Measurements from ENCODE around the gene P2RX4.
"Not testable (repeated sequence)": the region's sequence is repeated elsewhere in the genome, so short reads cannot be mapped to it uniquely, and the experiment has no call there.

The P2RX4 gene

GRCh38 chr12:121223292-121224285, 13.7 kb downstream of the P2RX4 start:
- DNase-seq, result no peak

- DNase-seq, result no peak
These were observed 14.7 kb downstream of the P2RX4 start for GRCh38 chr12:121224591-121224990.

DNA sequence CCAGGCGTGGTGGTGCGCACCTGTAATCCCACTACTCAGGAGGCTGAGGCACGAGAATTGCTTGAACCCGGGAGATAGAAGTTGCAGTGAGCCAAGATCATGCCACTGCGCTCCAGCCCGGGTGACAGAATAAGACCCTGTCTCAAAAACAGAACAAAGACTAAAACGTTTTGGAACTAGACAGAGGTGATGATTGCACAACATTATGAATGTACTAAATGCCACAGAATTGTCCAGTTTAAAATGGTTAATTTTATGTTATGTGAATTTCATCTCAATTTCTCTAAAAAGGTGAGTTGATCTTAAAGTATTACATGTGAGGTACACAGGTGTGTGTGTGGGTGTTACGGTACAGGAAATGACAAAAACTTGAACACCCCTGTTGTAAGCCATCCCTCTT, 16.5 kb downstream of the P2RX4 start:
- no peak for DNase-seq

DNA sequence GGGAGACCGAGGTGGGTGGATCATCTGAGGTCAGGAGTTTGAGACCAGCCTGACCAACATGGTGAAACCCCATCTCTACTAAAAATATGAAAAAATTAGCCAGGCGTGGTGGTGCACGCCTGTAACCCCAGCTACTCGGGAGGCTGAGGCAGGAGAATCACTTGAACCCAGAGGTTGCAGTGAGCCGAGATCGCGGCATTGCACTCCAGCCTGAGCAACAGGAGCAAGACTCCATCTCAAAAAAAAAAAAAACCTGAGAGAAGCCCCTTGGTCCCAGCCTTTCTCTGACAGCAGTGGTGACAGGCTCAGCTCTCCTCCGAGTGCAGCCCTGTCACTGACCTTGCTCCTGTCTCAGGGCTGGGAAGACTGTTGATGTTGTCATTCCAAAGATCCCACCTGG, 16.9 kb downstream of the P2RX4 start:
- not testable (repeated sequence) for DNase-seq

GRCh38 chr12:121227294-121227693, 17.4 kb downstream of the P2RX4 start:
- DNase-seq, result no peak

DNA sequence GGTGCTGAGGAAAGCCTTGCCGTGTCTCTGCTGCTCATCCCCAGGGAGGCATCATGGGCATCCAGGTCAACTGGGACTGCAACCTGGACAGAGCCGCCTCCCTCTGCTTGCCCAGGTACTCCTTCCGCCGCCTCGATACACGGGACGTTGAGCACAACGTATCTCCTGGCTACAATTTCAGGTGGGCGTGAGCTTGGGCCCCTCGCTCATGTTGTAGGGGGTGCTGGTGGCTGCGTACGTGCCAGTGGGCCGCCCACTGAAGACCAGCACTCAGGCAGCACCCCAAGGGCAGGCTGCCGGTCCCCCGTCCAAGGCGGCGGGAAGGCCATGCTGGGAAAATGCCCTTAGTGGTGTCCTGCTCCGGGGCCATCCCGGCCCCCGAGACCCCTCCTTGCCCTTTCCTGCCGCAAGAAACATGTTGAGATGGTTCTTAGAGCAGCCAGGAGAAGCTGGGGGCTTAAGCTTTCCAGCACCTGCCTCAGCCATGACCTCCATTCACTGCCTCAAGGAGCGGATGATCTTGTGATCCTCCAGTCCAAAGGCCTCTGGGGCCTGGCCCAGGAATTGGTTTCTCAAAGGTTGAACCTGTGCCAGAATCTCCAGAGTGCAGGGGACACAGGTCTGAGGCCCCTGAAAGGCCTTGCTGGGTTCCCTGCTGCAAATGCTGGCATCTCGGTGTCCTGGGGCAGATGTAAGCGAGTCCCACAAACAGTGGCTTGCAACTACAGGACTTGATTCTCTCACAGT, 19.2 kb downstream of the P2RX4 start:
- no peak for DNase-seq

GRCh38 chr12:121229826-121230537, 20.1 kb downstream of the P2RX4 start:
- not testable (repeated sequence) for DNase-seq

GRCh38 chr12:121230538-121230907, 20.6 kb downstream of the P2RX4 start:
- DNase-seq, result no peak

DNA sequence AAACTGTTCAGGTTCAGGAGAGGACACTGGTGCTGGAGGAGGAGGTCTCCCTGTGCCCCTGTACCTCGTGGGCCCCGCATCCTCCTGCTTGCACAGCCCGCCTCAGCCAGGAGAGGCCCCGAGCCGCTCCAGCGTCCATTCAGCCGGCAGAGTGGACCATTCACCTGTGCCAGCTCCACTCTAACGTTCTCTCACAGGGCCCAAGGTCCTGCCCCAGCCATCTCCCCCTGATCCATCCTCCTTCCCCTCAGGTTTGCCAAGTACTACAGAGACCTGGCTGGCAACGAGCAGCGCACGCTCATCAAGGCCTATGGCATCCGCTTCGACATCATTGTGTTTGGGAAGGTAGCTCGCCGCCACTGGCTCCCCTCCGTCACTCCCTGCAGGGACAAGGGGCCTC, 22.2 kb downstream of the P2RX4 start:
- DNase-seq, result no peak

DNA sequence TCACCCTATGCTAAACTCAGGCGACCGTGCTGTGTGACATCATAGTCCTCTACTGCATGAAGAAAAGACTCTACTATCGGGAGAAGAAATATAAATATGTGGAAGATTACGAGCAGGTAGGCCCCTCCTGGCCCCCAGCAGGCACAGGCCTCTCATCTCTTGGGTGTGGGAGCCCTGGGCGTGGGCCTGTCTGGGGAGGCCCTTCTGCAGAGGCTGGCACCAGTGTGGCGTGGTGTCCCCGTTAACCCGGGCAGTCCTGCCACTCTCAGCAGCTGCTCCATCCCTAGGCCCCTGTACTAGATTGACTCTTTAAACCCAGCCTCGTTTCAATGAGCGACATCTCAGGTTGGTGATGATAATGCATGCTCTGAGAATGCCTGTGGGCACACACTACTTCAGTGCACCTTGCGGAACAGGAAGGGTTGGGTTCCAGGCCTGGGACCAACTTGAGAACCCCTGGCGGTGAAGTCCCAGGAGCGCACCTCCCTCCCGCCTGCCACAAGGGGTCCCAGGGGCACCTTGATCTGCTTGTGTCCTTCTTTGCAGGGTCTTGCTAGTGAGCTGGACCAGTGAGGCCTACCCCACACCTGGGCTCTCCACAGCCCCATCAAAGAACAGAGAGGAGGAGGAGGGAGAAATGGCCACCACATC, 23.2 kb downstream of the P2RX4 start:
- DNase-seq, result no peak

GRCh38 chr12:121233628-121234020, 23.7 kb downstream of the P2RX4 start:
- DNase-seq, result no peak

- no peak for DNase-seq
These were observed 26.8 kb downstream of the P2RX4 start for GRCh38 chr12:121236776-121237175.

- no peak for DNase-seq
These were observed 27.5 kb downstream of the P2RX4 start for GRCh38 chr12:121237415-121237814.

- DNase-seq, result no peak
These were observed 28.2 kb downstream of the P2RX4 start for GRCh38 chr12:121238086-121238485.

- DNase-seq, result no peak
These were observed 28.8 kb downstream of the P2RX4 start for GRCh38 chr12:121238604-121239350.

- no peak for DNase-seq
These were observed 29.6 kb downstream of the P2RX4 start for GRCh38 chr12:121239351-121240061.

GRCh38 chr12:121240062-121240420, 30.1 kb downstream of the P2RX4 start:
- DNase-seq, result no peak

DNA sequence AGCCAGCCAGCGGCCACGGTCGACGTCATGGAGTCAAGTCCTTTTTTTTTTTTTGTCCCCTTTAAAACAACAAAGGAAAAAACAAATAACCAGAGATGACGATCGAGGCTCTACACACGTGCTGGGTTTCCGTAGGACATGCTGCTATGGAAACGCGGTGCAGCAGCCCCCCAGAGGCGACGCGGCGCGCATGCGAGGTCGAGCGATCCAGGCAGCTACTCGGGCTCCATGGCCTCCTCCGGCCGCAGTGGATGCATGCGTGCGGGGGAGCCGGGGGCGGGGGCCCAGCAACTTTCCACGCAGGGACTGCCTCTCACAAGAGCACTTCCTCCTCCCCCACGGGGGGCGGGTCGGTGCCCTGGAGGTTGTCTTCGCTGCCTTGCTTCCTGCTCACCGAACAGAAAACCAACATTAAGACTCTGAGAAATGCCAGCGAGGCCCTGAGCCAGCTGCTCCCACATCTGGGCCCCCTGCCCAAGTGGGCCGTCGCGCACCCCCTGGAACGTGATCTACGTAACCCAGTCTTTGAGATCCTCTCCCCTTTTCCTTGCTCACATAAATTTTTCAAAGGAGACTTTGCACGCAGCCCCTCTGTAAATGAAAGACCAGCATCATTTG, 30.7 kb downstream of the P2RX4 start:
- no peak for DNase-seq

DNA sequence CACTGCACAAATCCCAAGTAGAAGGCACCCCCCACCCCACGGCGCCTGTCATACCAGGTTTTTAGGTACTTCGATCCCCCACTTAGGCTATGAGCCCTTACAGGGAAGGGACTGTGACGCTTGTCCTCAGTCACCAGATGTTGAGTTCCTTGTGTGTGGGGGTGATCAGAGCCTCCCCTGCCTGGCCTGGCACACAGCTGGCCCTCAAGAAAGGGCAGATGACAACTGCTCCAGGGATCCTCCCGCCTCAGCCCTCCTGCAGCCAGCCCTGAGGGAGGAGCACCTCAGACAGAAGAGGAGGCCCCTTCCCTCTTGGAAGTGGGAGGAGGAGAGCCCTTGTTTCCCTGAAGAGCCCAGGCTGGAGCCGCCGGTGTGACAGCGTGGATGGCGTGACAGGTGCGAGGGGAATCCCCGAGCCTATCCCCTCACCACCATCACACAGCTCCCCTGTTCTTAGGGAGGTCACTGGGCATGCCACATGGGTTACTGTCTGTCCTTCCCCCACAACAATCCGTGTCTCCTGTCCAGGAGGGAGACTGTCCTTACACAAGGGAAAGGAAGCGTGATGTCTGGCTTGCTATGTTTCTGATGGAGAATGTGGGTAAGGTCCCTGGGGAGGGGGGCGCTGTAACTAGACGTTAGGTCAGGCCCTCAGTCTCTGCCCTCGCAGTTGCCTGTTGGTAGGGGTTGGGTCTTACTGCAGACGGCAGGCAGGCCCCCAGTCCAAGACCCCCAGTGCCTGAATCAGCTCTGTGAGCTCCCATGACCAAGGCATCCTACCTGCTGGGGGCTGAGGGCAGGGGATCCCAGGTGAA, 31.4 kb downstream of the P2RX4 start:
- DNase-seq, result no peak

DNA sequence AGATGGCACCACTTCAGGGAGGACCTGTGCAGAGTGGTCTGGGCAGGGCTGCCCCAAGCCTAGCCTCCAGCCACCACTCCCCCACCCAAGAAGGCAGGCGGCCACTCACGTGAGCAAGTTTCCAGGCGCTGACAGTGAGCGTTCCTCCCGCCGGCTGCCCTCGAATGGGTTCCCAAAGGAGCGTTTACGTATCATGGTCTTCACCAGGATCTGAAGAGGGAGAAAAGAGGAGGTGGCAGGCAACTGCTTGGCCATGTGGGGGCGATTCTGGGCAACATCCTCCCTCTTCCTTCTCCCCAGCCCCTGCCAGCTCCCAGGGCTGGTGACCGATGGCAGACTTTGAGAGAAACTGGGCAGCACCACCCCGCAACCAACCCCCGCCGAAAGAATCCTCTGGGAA, 35.1 kb downstream of the P2RX4 start:
- DNase-seq, result no peak

Data from cortex of kidney (tissue), 1 donor.